ENCODE results near the gene TRERF1. TPM values are rescaled to one million over a fixed set of nuclear protein-coding genes. Genes with fewer than 3 reads are reported as not detected.

The TRERF1 gene
- total RNA-seq, 4 donors from 2014 or later = 2.5 to 8.0 (median 3.4) TPM

DNA sequence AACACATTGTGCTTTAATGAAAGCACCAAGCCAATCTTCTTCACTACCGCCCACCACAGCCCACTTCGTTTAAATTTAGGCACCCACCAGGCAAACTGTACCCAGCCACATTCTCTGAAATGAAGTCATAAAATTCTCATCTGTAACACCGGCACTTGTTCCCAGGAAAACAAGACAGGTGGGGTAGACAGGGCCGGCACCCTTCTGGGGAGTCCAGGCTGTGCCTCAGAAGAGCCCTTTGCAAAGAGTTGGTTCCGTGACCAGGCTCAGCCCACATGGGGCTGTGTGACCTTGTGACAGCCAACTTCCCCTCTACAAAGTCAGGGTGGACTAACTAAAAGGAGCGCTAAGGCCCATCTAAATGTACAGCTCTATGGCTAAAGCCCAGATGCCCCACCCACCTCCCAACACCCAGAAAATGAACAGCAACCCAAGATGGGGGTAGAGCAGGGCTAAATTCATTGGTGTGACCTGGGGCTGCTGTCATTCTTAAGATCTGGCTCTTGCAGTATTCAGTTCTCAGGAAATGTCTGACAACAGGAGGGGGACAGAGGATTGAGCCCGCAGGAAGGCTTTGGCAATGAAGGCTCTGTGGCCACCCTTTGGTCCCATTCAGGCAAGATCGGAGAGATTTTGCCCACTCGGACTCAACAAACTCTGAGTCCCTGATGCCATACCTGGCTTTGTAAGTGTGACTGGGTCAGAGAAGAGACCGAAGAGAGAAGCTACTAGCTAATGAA is 56.7 kb downstream of the TRERF1 start:
- Histone ChIP-seq H3K36me3 (no peaks in the 10 kb centered on the region), H3K27me3 (no peaks in the 10 kb centered on the region), H3K9me3 (no peaks in the 10 kb centered on the region), H3K27ac (no peak overlapping the region), H3K4me3 (no peak overlapping the region), H3K4me1 (peaks cover 0 to 17% (median 8%) of the 10 kb centered on the region in 4 donors)
- intact Hi-C loops (cut with DNase I; ENCODE audit: low total_unique reads) (no loop called here), in situ Hi-C loops (cut with MboI; ENCODE audit: low pct_ligation_motif_present in 1 of 4, low pct_unique_long_range_greater_than_20kb in 1 of 4, low sequenced_read_pairs in 3 of 4) (no loop called here)
- DNase-seq = no peak
- TF ChIP-seq EP300 (IDR thresholded peaks at IDR 0.05; ENCODE audit: low read depth) = no peak
- 83 to 87% methylated on average over 3 to 10 of the region's 10 CpGs for WGBS, 2 donors (ENCODE audit: low coverage in 1 of 2)

DNA sequence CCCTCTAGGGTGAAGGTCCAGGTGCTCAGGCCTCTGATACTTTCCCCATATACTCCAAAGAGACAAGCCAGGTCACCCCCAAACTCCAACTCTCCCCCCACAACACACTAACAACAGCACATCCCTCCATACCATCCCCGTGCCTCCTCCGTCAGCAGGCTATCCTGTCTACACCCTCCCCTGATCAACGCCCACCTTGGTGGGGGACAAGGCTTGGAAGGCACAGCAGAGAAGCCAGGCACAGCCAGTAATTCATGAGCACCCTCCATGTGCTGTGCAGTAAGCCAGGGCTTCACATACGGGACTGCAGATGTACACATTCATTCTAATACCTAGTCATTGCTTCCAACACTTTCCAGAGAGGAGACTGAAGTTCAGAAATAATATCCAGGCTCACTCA is 57.6 kb downstream of the TRERF1 start:
- Histone ChIP-seq H3K27me3 (no peaks in the 10 kb centered on the region), H3K4me1 (peaks cover 0 to 17% (median 8%) of the 10 kb centered on the region in 4 donors), H3K9me3 (no peaks in the 10 kb centered on the region), H3K27ac (no peak overlapping the region), H3K36me3 (no peaks in the 10 kb centered on the region), H3K4me3 (no peak overlapping the region)
- WGBS, 2 donors (ENCODE audit: low coverage in 1 of 2) = 94% methylated on average over 4 of the region's 4 CpGs; no CpG with 5 or more reads in 1 of the 2 donors
- no peak for DNase-seq
- intact Hi-C loops (cut with DNase I; ENCODE audit: low total_unique reads) = no loop called here
- TF ChIP-seq, protein P1, sequence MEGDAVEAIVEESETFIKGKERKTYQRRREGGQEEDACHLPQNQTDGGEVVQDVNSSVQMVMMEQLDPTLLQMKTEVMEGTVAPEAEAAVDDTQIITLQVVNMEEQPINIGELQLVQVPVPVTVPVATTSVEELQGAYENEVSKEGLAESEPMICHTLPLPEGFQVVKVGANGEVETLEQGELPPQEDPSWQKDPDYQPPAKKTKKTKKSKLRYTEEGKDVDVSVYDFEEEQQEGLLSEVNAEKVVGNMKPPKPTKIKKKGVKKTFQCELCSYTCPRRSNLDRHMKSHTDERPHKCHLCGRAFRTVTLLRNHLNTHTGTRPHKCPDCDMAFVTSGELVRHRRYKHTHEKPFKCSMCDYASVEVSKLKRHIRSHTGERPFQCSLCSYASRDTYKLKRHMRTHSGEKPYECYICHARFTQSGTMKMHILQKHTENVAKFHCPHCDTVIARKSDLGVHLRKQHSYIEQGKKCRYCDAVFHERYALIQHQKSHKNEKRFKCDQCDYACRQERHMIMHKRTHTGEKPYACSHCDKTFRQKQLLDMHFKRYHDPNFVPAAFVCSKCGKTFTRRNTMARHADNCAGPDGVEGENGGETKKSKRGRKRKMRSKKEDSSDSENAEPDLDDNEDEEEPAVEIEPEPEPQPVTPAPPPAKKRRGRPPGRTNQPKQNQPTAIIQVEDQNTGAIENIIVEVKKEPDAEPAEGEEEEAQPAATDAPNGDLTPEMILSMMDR (IDR thresholded peaks at IDR 0.05) = no peak
- TF ChIP-seq POLR2AphosphoS5 (IDR thresholded peaks at IDR 0.05) (no peak), EP300 (IDR thresholded peaks at IDR 0.05; ENCODE audit: low read depth) (no peak), POLR2A (IDR thresholded peaks at IDR 0.05) (no peak)
- in situ Hi-C loops (cut with MboI; ENCODE audit: low pct_ligation_motif_present in 1 of 4, low pct_unique_long_range_greater_than_20kb in 1 of 4, low sequenced_read_pairs in 3 of 4) = no loop called here

DNA sequence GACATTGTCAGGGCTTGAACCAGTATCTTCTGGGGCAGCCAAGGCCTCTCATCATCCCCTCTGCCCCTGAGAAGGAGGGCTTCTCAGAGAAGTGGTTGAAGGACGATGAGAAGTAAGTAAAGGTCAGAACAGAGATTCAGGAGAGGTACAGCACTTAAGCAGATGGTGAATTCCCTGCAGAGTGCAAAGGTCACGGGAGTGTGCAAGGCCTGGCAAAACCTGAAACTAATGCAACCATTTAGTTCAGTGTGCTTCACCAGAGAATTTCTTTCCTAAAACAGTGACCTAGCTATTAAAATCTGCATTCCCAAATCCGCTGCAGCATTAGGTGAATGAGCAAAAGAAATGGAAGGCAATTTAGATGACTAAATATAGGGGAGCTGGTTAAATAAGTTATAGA is 58.4 kb downstream of the TRERF1 start:
- intact Hi-C loops (cut with DNase I; ENCODE audit: low total_unique reads) = no loop called here
- no peaks in the 10 kb centered on the region for H3K36me3 ChIP-seq
- no peak overlapping the region for H3K4me3 ChIP-seq
- no peaks in the 10 kb centered on the region for H3K9me3 ChIP-seq
- TF ChIP-seq POLR2A (IDR thresholded peaks at IDR 0.05) = no peak
- TF ChIP-seq POLR2AphosphoS5 (IDR thresholded peaks at IDR 0.05) = no peak
- no peak for TF ChIP-seq EP300 (IDR thresholded peaks at IDR 0.05; ENCODE audit: low read depth)
- TF ChIP-seq, protein P1 (IDR thresholded peaks at IDR 0.05) = no peak
- in situ Hi-C loops (cut with MboI; ENCODE audit: low pct_ligation_motif_present in 1 of 4, low pct_unique_long_range_greater_than_20kb in 1 of 4, low sequenced_read_pairs in 3 of 4) = no loop called here
- 53 to 65% methylated on average over 2 to 3 of the region's 3 CpGs for WGBS, 2 donors (ENCODE audit: low coverage in 1 of 2)
- H3K27me3 ChIP-seq = no peaks in the 10 kb centered on the region
- H3K4me1 ChIP-seq = peaks cover 0 to 17% (median 10%) of the 10 kb centered on the region in 4 donors
- peak overlapping the region in 1 of 4 donors; percentile 36 for H3K27ac ChIP-seq
- DNase-seq = peak; percentile 33

DNA sequence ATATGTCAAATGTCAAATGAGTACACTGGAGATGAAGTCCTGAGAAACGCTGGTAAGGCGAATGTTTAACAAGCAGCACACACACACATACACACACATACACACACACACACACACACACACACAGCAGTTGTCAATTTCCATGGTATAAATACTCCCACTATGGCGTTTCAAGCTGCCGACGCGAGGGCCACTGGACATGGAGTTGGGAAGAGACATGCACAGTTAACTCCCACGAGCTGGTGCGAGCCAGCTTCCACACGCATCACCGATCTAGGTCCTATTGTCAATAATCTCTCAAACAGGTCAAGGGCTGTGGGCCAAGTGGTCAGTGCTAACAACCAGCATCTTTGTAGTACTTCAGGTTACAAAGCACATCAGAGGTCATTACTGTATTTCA is 58.9 kb downstream of the TRERF1 start:
- no peak for DNase-seq
- intact Hi-C loops (cut with DNase I; ENCODE audit: low total_unique reads) (no loop called here), in situ Hi-C loops (cut with MboI; ENCODE audit: low pct_ligation_motif_present in 1 of 4, low pct_unique_long_range_greater_than_20kb in 1 of 4, low sequenced_read_pairs in 3 of 4) (no loop called here)
- no peaks in the 10 kb centered on the region for H3K27me3 ChIP-seq
- TF ChIP-seq EP300 (IDR thresholded peaks at IDR 0.05; ENCODE audit: low read depth) = no peak
- TF ChIP-seq POLR2AphosphoS5 (IDR thresholded peaks at IDR 0.05) = no peak
- TF ChIP-seq, protein P1 (IDR thresholded peaks at IDR 0.05) = no peak
- TF ChIP-seq POLR2A (IDR thresholded peaks at IDR 0.05) = no peak
- WGBS, 2 donors (ENCODE audit: low coverage in 1 of 2) = 92% methylated on average over 10 of the region's 10 CpGs; no CpG with 5 or more reads in 1 of the 2 donors
- no peaks in the 10 kb centered on the region for H3K9me3 ChIP-seq
- H3K4me3 ChIP-seq = no peak overlapping the region
- H3K27ac ChIP-seq = no peak overlapping the region
- no peaks in the 10 kb centered on the region for H3K36me3 ChIP-seq
- H3K4me1 ChIP-seq = peaks cover 0 to 17% (median 11%) of the 10 kb centered on the region in 4 donors

Measured in transverse colon (tissue), 4 donors.